CD4-positive, alpha-beta T cell treated with Interleukin-4 for 1 hour (primary cell): ENCODE data around the gene PDIA2.
A peak's percentile ranks its signal among the peaks of the same experiment; 100 is the strongest.
"Not testable (repeated sequence)": the region's sequence is repeated elsewhere in the genome, so short reads cannot be mapped to it uniquely, and the experiment has no call there.

Experiments
- DNase-seq, 2 donors: peaks; one replicate each; pipeline ENCODE4 v3.0.0-alpha.2; 2020 to 2022

The PDIA2 gene, protein sequence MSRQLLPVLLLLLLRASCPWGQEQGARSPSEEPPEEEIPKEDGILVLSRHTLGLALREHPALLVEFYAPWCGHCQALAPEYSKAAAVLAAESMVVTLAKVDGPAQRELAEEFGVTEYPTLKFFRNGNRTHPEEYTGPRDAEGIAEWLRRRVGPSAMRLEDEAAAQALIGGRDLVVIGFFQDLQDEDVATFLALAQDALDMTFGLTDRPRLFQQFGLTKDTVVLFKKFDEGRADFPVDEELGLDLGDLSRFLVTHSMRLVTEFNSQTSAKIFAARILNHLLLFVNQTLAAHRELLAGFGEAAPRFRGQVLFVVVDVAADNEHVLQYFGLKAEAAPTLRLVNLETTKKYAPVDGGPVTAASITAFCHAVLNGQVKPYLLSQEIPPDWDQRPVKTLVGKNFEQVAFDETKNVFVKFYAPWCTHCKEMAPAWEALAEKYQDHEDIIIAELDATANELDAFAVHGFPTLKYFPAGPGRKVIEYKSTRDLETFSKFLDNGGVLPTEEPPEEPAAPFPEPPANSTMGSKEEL

DNA sequence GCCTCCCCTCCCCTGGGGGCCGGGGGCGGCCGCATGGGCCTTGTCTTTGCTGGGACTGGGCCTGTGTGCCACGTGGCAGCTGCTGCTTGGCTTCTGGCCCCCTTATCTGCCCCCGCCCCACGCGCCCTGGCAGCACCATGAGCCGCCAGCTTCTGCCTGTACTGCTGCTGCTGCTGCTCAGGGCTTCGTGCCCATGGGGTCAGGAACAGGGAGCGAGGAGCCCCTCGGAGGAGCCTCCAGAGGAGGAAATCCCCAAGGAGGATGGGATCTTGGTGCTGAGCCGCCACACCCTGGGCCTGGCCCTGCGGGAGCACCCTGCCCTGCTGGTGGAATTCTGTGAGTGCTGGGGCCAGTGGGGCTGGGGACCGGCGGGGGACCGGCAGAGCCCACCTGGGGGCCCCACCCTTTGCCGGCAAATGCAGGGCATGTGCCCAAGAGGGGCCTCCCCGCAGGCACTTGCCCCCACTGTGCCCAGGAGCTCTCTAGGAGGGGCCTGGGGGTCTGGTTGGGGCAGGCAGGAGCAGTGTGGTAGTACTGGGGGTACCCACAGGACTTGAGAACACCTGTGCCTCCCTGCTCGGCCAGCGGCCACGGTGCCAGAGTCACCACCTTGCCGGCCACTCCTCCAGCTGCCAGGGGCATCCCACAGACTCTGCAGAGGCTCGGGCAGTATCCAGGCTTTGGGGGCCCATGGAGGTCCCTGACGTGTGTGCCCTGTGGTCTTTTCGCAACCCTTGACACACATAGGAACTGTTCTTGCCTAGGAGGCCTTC is at the start of gene PDIA2:
TSS of gene PDIA2 (plus strand) at position 132 of the 773 bp plus-strand sequence. CDS start at position 138, 6 bp downstream.
- DNase-seq, result no peak

DNA sequence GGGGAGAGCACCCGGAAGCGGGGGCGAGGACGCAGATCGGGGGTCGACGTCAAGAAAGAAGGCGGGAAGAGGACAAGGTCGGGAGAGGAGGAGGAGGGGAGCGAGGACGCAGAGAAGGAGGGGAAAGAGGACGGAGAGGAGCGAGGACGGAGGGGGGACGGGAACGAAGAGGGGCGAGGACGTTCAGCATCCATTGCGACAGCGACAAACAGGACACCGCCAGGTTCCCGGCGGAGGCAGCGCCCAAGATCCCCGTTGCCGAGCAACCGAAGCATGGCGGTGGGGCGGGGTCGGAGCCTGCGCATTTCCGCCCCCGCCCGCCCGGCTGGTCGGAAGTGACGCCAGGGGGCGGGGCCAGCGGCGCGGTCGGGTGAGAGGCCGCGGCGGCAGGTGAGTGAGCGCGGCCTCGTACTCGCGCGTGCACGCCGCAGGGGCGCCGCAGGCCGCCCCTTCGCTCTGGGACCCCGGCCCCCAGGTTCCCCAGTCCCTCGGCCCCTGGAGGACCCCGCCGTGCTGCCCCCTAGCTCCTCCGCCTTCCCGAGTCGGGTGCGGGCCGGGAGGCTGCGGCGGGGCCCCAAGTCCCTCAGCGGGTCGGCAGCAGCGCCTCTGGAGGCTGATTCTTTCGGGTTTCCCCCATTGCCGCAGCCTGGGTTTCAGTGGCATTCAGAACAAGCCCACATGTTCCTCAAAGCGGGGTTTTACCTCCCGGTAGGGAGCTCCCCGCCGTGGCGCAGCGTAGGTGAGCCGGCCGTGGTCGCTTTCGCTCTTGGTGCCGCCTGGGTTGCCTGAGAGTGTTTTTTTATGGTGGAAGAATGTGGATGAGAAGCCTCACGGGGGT is 48.3 kb upstream of the PDIA2 start, which contains the start of gene FAM234A:
TSS of gene FAM234A (plus strand) at position 354 of the 838 bp plus-strand sequence. CDS start 19,593 bp downstream, outside the sequence.
- DNase-seq, result peak; percentile 94

DNA sequence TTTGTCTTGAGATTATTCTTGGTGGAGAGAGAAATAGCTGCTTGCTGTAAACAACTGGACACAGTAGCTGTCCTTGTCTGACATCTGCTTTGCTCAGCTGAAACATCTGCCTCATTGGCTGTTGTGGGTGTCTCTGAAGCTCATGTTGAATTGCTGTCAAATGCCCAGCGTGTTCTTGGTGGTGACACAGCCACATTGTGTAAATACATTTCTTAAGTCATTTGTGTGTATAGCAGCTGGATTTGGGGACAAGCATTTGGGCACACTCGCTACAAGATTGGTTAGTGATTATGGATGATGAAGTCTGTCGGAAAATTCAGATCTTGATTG is 43.1 kb upstream of the PDIA2 start:
- no peak for DNase-seq

DNA sequence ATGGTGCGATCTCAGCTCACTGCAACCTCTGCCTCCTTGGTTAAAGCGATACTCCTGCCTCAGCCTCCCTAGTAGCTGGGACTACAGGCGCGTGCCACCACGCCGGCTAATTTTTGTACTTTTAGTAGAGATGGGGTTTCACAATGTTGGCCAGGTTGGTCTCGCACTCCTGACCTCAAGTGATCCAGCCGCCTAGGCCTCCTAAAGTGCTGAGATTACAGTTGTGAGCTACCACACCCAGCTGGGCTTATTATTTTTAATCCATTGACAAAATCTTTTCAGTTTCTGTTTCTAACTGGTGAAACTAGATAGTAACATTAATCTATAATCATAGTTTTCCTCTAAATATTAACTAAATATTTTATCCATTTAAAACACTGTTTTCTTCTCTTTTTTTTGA is 42.4 kb upstream of the PDIA2 start:
- no peak for DNase-seq

DNA sequence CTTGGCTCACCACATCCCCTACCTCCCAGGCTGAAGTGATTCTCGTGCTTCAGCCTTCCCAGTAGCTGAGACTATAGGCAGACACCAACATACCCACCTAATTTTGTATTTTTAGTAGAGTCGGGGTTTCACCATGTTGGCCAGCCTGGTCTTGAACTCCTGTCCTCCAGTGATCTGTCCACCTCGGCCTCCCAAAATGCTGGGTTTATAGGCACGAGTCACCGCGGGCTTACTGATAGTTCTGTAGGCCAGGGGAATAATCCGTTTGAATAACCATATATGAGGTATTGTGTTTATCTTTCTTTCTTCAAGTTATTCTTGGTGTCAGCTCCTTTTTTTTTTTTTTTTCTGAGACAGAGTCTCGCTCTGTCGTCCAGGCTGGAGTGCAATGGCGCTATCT is 40.7 kb upstream of the PDIA2 start:
- no peak for DNase-seq

DNA sequence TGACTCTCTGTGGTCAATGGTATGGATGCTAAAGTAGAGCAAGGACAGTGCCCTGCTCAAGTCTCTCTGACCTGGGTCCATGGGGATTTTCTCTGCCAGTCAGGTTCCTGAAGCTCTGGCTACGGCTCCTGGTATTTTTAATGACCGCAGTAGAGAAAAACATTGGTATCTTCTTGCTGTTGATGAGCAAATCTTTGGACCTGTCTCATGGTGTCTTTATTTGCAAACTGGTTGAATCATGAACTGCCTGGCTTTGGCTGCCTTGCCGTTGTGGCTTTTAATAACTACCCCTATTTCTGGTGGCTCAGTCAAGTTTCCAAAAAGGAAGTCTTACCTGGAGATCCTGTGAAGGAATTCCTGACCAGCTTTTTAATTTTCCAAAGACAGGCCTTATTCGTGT is 39.6 kb upstream of the PDIA2 start:
- DNase-seq, result no peak

DNA sequence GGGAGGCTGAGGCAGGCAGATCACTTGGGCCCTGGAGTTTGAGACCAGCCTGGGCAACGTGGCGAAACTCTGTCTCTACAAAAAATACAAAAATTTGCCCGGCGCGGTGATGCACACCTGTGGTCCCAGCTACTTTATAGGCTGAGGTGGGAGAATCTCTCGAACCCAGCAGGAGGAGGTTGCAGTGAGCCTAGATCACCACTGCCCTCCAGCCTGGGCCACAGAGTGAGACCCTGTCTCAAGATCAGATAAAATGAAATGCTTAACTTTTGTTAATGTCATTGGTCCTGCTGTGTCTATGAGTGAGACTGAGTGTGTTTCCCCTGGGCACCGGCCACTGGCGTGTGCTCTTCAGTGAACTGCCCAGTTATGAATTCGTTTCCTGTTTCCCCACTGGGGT is 37.9 kb upstream of the PDIA2 start:
- no peak for DNase-seq

DNA sequence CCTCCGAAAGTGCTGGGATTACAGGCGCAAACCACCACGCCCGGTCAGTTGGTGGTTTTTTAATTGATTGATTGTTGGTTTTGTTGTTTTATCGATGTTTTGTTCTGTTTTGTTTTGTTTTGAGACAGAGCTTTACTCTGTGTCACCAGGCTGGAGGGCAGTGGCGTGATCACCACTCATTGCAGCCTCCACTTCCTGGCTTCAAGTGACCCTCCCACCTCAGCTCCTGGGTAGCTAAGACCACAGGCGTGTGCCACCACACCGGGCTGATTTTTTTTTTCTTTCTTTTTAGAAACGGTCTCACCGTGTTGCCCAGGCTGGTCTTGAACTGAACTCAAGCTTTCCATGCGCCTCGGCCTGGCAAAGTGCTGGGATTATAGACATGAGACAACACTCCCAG is 35.9 kb upstream of the PDIA2 start:
- DNase-seq, result no peak

DNA sequence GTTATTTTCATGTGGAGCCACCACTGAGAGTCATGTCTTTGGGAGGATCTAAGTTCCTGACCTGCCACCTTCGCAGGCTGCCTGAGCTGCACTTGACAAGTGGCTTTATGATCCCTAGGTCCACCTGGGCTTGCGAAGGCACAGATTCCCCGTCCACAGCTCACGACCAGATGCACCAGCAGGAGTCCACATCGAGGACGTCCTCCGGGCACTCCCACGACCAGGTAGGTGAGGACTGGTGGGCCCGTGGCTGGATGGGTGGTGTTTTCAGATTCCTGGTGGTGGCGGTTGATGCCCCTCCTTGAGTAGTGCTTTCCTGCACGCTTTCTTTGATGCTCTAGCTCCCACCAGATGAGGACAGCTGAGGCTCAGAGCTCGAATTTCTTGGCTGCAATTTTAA is 33.5 kb upstream of the PDIA2 start:
- DNase-seq, result no peak

DNA sequence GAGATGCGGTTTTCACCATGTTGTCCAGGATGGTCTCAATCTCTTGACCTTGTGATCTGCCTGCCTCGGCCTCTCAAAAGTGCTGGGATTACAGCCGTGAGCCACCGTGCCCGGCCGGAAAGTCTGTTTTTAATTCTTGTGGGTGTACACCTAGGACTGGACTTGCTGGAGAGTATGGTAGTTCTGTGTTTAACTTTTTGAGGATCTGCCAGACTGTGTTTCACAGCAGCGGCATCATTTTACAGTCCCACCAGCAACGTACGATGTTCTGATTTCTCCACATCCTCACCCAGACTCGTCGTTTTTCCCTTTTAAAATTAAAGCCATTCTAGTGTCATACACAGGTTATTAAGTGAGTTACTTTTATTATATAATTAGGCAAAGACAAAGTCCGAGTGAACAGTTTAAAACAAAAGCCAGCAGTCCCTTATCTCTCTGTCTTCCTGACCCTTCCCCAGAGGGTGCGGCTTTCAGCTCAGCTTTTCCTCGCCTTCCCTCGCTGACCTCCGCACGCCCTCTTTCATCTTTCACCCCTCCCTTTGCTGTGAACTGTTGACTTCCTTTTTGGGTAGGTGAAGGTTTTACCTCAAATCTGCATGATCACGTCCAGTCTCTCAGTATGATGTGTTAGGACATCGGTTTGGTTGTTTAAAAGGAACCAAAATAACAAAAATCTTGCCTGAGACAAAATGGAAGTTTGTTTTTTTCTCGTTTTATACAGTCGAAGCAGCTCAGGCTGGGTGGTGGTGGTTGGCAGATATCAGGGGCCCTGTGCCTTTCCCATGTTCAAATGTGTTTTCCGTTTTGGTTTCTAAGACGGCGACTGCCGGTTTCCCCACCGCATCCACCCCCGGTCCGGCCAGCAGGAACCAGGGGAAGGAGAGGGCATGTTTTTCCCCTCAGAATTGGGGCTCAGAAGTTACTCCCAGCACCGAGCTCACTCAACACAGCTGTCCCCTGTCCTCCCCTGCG is 30.3 kb upstream of the PDIA2 start:
- peak in 1 of 2 donors; percentile 45 for DNase-seq

DNA sequence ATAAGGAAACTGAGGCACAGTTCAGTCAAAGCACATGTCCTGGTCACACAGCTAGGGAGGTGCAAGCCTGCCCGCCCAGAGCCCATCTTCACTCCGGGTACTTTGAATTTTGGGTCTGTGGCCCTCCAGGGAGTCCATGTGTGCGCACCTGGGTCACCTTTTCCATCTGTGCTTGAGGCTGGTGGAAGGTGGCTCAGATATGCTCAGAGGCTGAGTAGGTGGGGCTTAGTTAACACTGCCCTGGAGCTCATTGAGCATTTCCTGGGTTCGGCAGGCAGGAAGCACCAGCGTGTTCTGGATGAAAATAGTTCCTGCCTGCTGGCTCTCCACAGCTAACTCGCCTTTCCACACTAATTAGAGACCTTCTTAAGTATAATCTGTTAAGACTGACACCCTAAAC is 29.1 kb upstream of the PDIA2 start:
- no peak for DNase-seq

DNA sequence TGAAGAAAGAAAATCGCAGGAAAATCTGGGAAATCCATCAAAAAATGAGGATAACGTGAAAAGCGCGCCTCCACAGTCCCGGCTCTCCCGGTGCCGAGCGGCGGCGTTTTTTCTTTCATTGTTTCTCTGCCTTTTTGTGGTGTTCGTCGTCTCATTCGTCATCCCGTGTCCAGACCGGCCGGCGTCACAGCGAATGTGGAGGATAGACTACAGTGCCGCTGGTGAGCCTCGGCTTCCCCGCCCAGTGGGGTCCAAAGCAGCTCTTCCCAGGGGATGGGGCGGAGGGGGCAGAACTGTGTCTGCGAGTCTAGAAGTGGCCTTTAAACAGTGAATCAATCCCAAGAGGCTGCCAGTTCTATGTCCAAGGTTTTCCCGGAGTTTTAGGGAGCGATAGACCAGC is 28.5 kb upstream of the PDIA2 start:
- DNase-seq, result no peak

DNA sequence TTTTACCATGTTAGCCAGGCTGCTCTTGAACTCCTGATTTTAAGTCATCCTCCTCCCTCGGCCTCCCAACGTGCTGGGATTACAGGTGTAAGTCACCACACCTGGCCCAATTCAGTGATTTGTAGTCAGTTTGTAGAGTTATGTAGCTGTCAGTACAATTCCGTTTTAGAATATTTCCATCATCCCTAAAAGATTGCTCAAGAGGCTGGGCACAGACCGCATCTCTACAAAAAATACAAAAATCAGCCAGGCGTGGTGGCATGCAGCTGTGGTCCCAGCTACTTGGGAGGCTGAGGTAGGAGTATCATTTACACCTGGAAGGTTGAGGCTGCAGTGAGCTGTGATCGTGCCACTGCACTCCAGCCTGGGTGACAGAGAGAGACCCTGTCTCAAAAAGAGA is 27.8 kb upstream of the PDIA2 start:
- no peak for DNase-seq

DNA sequence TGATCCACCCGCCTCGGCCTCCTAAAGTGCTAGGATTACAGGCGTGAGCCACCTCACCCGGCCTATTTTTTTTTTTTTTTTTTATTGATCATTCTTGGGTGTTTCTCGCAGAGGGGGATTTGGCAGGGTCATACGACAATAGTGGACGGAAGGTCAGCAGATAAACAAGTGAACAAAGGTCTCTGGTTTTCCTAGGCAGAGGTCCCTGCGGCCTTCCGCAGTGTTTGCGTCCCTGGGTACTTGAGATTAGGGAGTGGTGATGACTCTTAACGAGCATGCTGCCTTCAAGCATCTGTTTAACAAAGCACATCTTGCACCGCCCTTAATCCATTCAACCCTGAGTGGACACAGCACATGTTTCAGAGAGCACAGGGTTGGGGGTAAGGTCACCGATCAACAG is 24.9 kb upstream of the PDIA2 start:
- DNase-seq, result not testable (repeated sequence)

DNA sequence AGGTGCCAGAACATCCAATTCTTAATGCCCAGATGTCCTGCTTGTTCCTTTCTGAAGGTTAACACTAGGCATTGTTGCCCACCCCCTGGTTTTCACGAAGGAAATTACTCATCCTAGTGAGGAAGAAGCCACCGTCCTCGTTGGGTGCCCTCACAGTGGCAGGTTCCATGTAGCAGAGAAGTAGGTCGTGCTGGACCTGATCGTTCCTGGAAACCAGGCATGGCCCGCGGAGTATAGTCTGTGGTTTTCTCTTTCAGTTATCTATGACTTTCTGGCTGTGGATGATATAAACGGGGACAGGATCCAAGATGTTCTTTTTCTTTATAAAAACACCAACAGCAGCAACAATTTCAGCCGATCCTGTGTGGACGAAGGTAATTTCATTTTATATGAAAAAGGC is 23.7 kb upstream of the PDIA2 start:
- no peak for DNase-seq

DNA sequence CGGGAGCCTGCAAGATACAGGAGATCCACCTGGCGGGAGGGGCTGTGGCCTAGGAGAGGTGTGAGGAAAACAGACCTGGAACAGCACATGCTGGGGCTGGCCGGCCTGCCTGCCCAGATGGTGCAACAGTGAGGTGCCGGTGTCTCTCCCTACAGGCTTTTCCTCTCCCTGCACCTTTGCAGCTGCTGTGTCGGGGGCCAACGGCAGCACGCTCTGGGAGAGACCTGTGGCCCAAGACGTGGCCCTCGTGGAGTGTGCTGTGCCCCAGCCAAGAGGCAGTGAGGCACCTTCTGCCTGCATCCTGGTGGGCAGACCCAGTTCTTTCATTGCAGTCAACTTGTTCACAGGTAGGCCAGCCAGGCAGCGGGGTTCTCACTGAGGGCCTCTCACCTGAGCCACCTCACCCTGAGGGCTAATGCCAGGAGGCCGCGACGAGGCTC is 23.1 kb upstream of the PDIA2 start:
- no peak for DNase-seq

DNA sequence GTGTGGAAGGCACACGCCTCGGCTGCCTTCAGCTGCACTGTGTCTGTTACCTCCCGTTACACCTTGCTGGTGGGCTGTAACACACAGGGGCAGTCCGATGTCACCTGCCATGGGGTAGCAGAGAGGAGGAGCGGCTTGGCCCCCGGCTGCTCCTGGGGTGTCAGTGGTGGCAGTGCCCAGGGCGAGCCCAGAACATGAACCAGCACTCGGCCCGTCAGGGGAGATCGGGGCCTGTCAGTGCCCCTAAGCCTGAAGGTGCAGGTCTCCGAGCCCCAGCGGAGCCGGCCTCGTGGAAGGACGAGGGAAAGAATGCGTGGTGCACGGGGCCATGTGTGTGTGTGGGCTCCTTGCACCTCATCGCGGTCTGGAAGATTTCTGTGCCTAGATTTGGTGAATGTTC is 22.6 kb upstream of the PDIA2 start:
- no peak for DNase-seq

DNA sequence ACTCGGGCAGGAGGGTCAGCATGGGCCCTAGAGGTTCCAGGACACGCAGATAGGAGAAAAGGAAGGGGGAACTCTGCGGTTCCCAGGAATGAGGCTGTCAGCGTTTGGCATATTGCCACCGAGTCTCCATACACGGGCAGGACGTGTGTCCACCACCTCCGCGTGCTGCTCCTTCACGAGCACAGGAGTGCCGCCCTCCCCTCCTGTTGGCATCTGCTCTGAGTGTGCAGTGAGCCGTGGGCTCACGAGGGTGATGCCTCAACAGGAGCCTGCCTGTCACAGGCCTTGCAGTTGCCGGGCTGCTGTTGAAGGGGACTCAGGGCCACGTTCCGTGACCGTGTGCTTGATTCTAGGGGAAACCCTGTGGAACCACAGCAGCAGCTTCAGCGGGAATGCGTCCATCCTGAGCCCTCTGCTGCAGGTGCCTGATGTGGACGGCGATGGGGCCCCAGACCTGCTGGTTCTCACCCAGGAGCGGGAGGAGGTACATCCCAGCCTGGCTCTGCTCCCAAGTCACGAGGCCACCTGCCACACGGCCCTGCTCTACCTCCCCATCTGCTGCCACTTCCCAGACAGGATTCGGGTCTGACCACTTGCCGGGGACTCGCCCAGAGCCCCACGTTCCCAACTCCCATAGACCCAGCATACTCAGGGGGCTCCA is 21.8 kb upstream of the PDIA2 start:
- DNase-seq, result no peak

DNA sequence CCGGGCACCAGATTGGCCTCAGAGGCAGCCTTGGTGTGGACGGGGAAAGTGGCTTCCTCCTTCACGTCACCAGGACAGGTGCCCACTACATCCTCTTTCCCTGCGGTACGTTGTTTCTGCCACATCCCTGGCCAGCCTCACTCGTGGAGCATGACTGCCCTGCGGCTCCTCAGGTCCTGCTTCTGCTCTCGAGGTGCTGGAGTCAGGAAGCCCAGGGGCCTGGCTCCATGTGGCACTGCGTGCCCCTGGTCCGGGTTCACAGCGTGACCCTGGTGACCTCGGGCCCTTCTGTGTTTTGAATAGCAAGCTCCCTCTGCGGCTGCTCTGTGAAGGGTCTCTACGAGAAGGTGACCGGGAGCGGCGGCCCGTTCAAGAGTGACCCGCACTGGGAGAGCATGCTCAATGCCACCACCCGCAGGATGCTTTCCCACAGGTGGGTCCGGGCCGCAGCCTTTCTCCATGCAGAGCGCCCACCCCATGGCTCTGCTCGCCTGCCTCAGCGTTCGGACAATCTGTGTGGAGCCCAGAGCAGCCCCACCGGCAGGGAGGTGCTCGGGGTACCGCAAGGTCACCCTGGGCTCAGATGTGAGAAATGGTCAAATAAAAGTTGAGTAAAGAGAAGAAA is 20.7 kb upstream of the PDIA2 start:
- DNase-seq, result no peak

DNA sequence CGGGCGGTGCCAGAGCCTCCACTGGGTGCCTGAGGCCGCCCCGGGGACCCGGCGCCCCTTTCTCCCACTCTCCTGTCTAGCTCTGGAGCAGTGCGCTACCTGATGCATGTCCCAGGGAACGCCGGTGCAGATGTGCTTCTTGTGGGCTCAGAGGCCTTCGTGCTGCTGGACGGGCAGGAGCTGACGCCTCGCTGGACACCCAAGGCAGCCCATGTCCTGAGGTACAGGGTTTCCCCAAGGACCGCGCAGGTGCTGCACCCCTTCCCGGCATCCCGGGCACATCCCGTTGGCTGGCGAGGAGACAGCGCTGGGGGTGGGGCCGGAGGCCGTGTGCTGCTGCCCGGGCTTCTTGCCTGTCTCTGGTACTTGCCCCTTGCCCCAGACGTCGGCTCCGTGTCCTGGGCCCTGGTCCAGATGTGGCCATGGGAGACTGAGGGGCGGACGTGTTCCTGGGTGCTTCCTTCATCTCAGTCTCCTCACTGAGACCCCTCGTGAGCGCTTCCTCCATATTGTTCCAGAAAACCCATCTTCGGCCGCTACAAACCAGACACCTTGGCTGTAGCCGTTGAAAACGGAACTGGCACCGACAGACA is 19.7 kb upstream of the PDIA2 start:
- no peak for DNase-seq
